Measurements from ENCODE around the gene CENPX.

GRCh38 chr17:82019690-82020571 lies 2.7 kb downstream of the CENPX start:
- TF ChIP-seq CTCF (IDR thresholded peaks at IDR 0.05; ENCODE audit: low read depth, low read length, poor library complexity, severe bottlenecking) (peak; percentile 92), EZH2phosphoT487 (IDR thresholded peaks at IDR 0.05; ENCODE audit: borderline replicate concordance, low read length) (no peak)

Measured in DOHH2 (cell line).